Peyer's patch (tissue), 4 donors: ENCODE data around the gene FALEC.

Experiments used
- POLR2A ChIP-seq, 2 donors: fragments of 450-650 bp; IDR thresholded peaks; one replicate each; pipeline ENCODE4 v1.5.1; 2017; ENCODE audit warnings: antibody characterized with exemption in 2 of 2, mild to moderate bottlenecking in 2 of 2, moderate library complexity in 2 of 2
- TF ChIP-seq, protein P1 (sequence below), 6 experiments: fragments of 450-650 bp in 4 of 6; fragments of 200-600 bp in 2 of 6; sonication (generic) in 1 of 6; IDR thresholded peaks; one replicate each; pipeline ENCODE4 v1.5.1; 2017 to 2019; ENCODE audit warnings: antibody characterized with exemption in 6 of 6, mild to moderate bottlenecking in 3 of 6, moderate library complexity in 1 of 6

DNA sequence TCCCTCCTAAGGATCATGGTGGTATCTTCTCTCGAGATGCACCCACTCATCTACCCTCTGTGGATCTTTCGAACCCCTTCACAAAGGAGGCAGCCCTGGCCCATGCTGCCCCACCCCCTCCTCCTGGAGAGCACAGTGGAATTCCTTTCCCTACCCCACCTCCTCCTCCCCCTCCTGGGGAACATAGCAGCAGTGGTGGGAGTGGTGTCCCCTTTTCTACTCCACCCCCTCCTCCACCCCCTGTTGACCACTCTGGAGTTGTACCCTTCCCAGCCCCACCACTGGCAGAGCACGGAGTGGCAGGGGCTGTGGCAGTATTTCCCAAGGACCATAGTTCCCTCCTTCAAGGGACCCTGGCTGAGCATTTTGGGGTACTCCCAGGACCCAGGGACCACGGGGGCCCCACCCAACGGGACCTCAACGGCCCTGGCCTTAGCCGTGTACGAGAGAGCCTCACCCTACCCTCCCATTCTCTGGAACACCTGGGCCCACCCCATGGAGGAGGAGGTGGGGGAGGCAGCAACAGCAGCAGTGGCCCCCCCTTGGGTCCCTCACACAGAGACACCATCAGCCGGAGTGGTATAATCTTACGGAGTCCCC, 42.9 kb upstream of the FALEC start:
- TF ChIP-seq, protein P1, sequence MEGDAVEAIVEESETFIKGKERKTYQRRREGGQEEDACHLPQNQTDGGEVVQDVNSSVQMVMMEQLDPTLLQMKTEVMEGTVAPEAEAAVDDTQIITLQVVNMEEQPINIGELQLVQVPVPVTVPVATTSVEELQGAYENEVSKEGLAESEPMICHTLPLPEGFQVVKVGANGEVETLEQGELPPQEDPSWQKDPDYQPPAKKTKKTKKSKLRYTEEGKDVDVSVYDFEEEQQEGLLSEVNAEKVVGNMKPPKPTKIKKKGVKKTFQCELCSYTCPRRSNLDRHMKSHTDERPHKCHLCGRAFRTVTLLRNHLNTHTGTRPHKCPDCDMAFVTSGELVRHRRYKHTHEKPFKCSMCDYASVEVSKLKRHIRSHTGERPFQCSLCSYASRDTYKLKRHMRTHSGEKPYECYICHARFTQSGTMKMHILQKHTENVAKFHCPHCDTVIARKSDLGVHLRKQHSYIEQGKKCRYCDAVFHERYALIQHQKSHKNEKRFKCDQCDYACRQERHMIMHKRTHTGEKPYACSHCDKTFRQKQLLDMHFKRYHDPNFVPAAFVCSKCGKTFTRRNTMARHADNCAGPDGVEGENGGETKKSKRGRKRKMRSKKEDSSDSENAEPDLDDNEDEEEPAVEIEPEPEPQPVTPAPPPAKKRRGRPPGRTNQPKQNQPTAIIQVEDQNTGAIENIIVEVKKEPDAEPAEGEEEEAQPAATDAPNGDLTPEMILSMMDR (IDR thresholded peaks at IDR 0.05) = no peak
- TF ChIP-seq POLR2A (IDR thresholded peaks at IDR 0.05) = no peak
